Fibroblast of lung (primary cell): ENCODE measurements around the gene SRCIN1.

Experiments used
- EZH2 ChIP-seq: IDR thresholded peaks from 2 replicates; pipeline ENCODE4 v1.5.1; 2012; ENCODE audit warnings: low read length, control low read depth, mild to moderate bottlenecking; ENCODE audit errors: missing control alignments
- TF ChIP-seq, protein P1 (sequence below), 2 donors: IDR thresholded peaks in 1 of 2; conservative IDR thresholded peaks in 1 of 2; 1 replicate in 1 of 2; 2 replicates in 1 of 2; pipeline ENCODE4 v1.5.1; 2011 to 2012; ENCODE audit warnings: low read length in 2 of 2, control low read depth in 1 of 2, inconsistent platforms in 1 of 2, low read depth in 1 of 2, mild to moderate bottlenecking in 1 of 2

- TF ChIP-seq, protein P1, sequence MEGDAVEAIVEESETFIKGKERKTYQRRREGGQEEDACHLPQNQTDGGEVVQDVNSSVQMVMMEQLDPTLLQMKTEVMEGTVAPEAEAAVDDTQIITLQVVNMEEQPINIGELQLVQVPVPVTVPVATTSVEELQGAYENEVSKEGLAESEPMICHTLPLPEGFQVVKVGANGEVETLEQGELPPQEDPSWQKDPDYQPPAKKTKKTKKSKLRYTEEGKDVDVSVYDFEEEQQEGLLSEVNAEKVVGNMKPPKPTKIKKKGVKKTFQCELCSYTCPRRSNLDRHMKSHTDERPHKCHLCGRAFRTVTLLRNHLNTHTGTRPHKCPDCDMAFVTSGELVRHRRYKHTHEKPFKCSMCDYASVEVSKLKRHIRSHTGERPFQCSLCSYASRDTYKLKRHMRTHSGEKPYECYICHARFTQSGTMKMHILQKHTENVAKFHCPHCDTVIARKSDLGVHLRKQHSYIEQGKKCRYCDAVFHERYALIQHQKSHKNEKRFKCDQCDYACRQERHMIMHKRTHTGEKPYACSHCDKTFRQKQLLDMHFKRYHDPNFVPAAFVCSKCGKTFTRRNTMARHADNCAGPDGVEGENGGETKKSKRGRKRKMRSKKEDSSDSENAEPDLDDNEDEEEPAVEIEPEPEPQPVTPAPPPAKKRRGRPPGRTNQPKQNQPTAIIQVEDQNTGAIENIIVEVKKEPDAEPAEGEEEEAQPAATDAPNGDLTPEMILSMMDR (conservative IDR thresholded peaks at IDR 0.05 in 1 of 2, IDR thresholded peaks at IDR 0.05 in 1 of 2; ENCODE audit: low read depth in 1 of 2, low read length in 2 of 2): no peak
- TF ChIP-seq EZH2: no peak
These were observed 10.6 kb upstream of the SRCIN1 start for GRCh38 chr17:38616361-38616760.
